DMS153 treated with DMSO at 0.1 percent for 48 hours (cell line): ENCODE data around the gene COBL.

Experiments used
- DNase-seq: peaks from one replicate; lab custom pipeline; 2025; ENCODE audit not compliant: unreplicated experiment; lab: John Stamatoyannopoulos, UW

COBL gene

GRCh38 chr7:51062222-51062987 lies 254.2 kb downstream of the COBL start:
- no peak for DNase-seq

- no peak for DNase-seq
Measured at GRCh38 chr7:51060536-51060935, 256.1 kb downstream of the COBL start.

GRCh38 chr7:51059504-51060142 lies 257.0 kb downstream of the COBL start:
- no peak for DNase-seq

GRCh38 chr7:51058764-51059163 lies 257.8 kb downstream of the COBL start:
- DNase-seq, result no peak

- no peak for DNase-seq
Measured at GRCh38 chr7:51055039-51055840, 261.4 kb downstream of the COBL start.

- DNase-seq, result no peak
Measured at GRCh38 chr7:51054231-51054630, 262.4 kb downstream of the COBL start.

- no peak for DNase-seq
Measured at GRCh38 chr7:51053160-51053925, 263.3 kb downstream of the COBL start.

GRCh38 chr7:51046482-51046881 lies 270.1 kb downstream of the COBL start:
- no peak for DNase-seq

- no peak for DNase-seq
Measured at GRCh38 chr7:51046103-51046466, 270.5 kb downstream of the COBL start.

- no peak for DNase-seq
Measured at GRCh38 chr7:51045319-51046102, 271.1 kb downstream of the COBL start.

GRCh38 chr7:51043461-51043860 lies 273.1 kb downstream of the COBL start:
- DNase-seq, result no peak

- no peak for DNase-seq
Measured at GRCh38 chr7:51040787-51041186, 275.8 kb downstream of the COBL start.

- DNase-seq, result no peak
Measured at GRCh38 chr7:51038573-51038972, 278.0 kb downstream of the COBL start.

- no peak for DNase-seq
Measured at GRCh38 chr7:51035716-51036115, 280.9 kb downstream of the COBL start.

GRCh38 chr7:51034521-51035264 lies 281.9 kb downstream of the COBL start:
- no peak for DNase-seq

- no peak for DNase-seq
Measured at GRCh38 chr7:51033727-51034520, 282.7 kb downstream of the COBL start.

- no peak for DNase-seq
Measured at GRCh38 chr7:51031791-51032515, 284.7 kb downstream of the COBL start.

- no peak for DNase-seq
Measured at GRCh38 chr7:51031216-51031615, 285.4 kb downstream of the COBL start.
